Middle frontal gyrus (tissue), 1 donor: ENCODE measurements around the gene SMIM12.
A peak's percentile ranks its signal among the peaks of the same experiment; 100 is the strongest.

Experiments
- DNase-seq: peaks from one replicate; pipeline ENCODE4 v3.0.0-alpha.2; 2015; ENCODE audit warnings: low spot score; ENCODE audit errors: extremely low spot score

Gene SMIM12

GRCh38 chr1:34874296-34874952, 14.9 kb upstream of the SMIM12 start:
- DNase-seq, result no peak

GRCh38 chr1:34872133-34872503, 12.6 kb upstream of the SMIM12 start:
- DNase-seq, result no peak

GRCh38 chr1:34871443-34872132, 12.0 kb upstream of the SMIM12 start:
- DNase-seq, result no peak

GRCh38 chr1:34870395-34870794, 10.8 kb upstream of the SMIM12 start:
- DNase-seq, result peak; percentile 52

GRCh38 chr1:34869760-34870159, 10.2 kb upstream of the SMIM12 start:
- DNase-seq, result no peak

- no peak for DNase-seq
These were observed 8.9 kb upstream of the SMIM12 start for GRCh38 chr1:34868230-34869049.

- no peak for DNase-seq
These were observed 7.9 kb upstream of the SMIM12 start for GRCh38 chr1:34867415-34867814.

- DNase-seq, result no peak
These were observed 7.2 kb upstream of the SMIM12 start for GRCh38 chr1:34866762-34867109.

GRCh38 chr1:34865981-34866761, 6.6 kb upstream of the SMIM12 start:
- DNase-seq, result no peak

GRCh38 chr1:34865573-34865972, 6.0 kb upstream of the SMIM12 start:
- no peak for DNase-seq

GRCh38 chr1:34864759-34865158, 5.2 kb upstream of the SMIM12 start:
- DNase-seq, result no peak

GRCh38 chr1:34863501-34863900, 4.0 kb upstream of the SMIM12 start:
- DNase-seq, result no peak

GRCh38 chr1:34858901-34859445, 576 bp downstream of the SMIM12 start:
- no peak for DNase-seq

GRCh38 chr1:34856697-34857096, 2.9 kb downstream of the SMIM12 start:
- no peak for DNase-seq

GRCh38 chr1:34852677-34853217, 6.8 kb downstream of the SMIM12 start:
- peak; percentile 88 for DNase-seq

- no peak for DNase-seq
These were observed 8.0 kb downstream of the SMIM12 start for GRCh38 chr1:34851431-34852105.

- no peak for DNase-seq
These were observed 9.2 kb downstream of the SMIM12 start for GRCh38 chr1:34850382-34850781.

- DNase-seq, result no peak
These were observed 12.5 kb downstream of the SMIM12 start for GRCh38 chr1:34847094-34847493.

- no peak for DNase-seq
These were observed 13.3 kb downstream of the SMIM12 start for GRCh38 chr1:34846265-34846664.

GRCh38 chr1:34845131-34845901, 14.2 kb downstream of the SMIM12 start:
- DNase-seq, result no peak
